H1 (cell line): Measurements from ENCODE around the gene ADAMTS9.

Source experiments
- CBX8 ChIP-seq: fragments of 300-800, 300-1000 bp; sonication (generic); IDR thresholded peaks from 2 replicates; pipeline ENCODE4 v1.7.1; 2016; ENCODE audit warnings: low read depth, low read length, borderline replicate concordance
- RBBP5 ChIP-seq: IDR thresholded peaks from 2 replicates; pipeline ENCODE4 v1.7.1; 2012; ENCODE audit warnings: low read depth, mild to moderate bottlenecking, inconsistent platforms, low read length, moderate library complexity, borderline replicate concordance
- RFX5 ChIP-seq: IDR thresholded peaks from 2 replicates; pipeline ENCODE4 v1.6.1; 2011; ENCODE audit warnings: low read depth, low read length, improper control_type of control experiment, borderline replicate concordance
- SAP30 ChIP-seq: fragments of 300-600 bp; sonication (generic); IDR thresholded peaks from 2 replicates; pipeline ENCODE4 v1.7.1; 2012; ENCODE audit warnings: low read length, moderate library complexity, mild to moderate bottlenecking, inconsistent platforms; ENCODE audit not compliant: insufficient read depth, insufficient replicate concordance
- SIX5 ChIP-seq: IDR thresholded peaks from 2 replicates; pipeline ENCODE4 v1.6.1; 2011; ENCODE audit warnings: mild to moderate bottlenecking, low read depth, low read length
- TF ChIP-seq, protein P1 (sequence below), 3 experiments: IDR thresholded peaks; 1 replicate in 2 of 3; 2 replicates in 1 of 3; pipeline versions ENCODE4 v1.5.1 to v1.6.1; 2011; ENCODE audit warnings: low read length in 3 of 3, mild to moderate bottlenecking in 3 of 3, inconsistent platforms in 2 of 3, low read depth in 1 of 3, moderate library complexity in 1 of 3; ENCODE audit not compliant: insufficient read depth in 1 of 3; ENCODE audit errors: control extremely low read depth in 1 of 3

DNA sequence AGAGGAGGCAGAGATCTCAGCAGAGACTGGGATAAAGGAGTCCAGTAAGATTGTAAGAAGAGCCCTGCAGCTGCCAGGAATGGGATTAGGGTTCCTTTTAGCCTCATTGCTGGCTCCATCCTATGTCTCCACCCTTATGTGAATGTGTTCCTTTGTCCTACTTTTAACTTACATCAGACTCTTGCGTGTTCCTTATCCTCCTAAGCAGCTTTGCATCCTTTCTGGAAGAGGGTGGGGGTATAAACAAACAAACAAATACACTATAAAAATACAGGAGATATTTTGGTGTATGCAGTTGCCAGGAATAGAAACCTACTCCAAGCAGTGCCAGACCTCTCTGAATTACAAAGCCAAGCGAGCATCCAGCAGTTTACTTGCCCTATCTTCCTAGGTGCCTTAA, 194.7 kb downstream of the ADAMTS9 start:
- TF ChIP-seq SIX5, result no peak
- no peak for TF ChIP-seq RBBP5
- TF ChIP-seq SAP30, result no peak
- TF ChIP-seq, protein P1, sequence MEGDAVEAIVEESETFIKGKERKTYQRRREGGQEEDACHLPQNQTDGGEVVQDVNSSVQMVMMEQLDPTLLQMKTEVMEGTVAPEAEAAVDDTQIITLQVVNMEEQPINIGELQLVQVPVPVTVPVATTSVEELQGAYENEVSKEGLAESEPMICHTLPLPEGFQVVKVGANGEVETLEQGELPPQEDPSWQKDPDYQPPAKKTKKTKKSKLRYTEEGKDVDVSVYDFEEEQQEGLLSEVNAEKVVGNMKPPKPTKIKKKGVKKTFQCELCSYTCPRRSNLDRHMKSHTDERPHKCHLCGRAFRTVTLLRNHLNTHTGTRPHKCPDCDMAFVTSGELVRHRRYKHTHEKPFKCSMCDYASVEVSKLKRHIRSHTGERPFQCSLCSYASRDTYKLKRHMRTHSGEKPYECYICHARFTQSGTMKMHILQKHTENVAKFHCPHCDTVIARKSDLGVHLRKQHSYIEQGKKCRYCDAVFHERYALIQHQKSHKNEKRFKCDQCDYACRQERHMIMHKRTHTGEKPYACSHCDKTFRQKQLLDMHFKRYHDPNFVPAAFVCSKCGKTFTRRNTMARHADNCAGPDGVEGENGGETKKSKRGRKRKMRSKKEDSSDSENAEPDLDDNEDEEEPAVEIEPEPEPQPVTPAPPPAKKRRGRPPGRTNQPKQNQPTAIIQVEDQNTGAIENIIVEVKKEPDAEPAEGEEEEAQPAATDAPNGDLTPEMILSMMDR (IDR thresholded peaks at IDR 0.05; ENCODE audit: control extremely low read depth in 1 of 3, insufficient read depth in 1 of 3, low read depth in 1 of 3, low read length in 3 of 3), result no peak
- TF ChIP-seq CBX8, result no peak
- TF ChIP-seq RFX5, result no peak
